Activated CD8-positive, alpha-beta memory T cell treated with anti-CD3 and anti-CD28 coated beads, Interleukin-2, amount 50 U/mL, for 1 hour (primary cell): ENCODE results near the gene ABLIM2.

Source experiments
- DNase-seq: peaks from one replicate; pipeline ENCODE4 v3.0.0-alpha.2; 2020; ENCODE audit errors: extremely low read depth

The ABLIM2 gene

GRCh38 chr4:8192748-8193738 is 34.4 kb upstream of the ABLIM2 start:
- DNase-seq = no peak

GRCh38 chr4:8191136-8191747 is 32.6 kb upstream of the ABLIM2 start:
- no peak for DNase-seq

- DNase-seq = no peak
Measured at GRCh38 chr4:8189551-8190466, 31.2 kb upstream of the ABLIM2 start.

- DNase-seq = no peak
Measured at GRCh38 chr4:8188743-8189550, 30.3 kb upstream of the ABLIM2 start.

GRCh38 chr4:8188085-8188484 is 29.5 kb upstream of the ABLIM2 start:
- no peak for DNase-seq

GRCh38 chr4:8185930-8186329 is 27.3 kb upstream of the ABLIM2 start:
- DNase-seq = no peak

GRCh38 chr4:8185295-8185694 is 26.7 kb upstream of the ABLIM2 start:
- DNase-seq = no peak

- DNase-seq = no peak
Measured at GRCh38 chr4:8184061-8184460, 25.4 kb upstream of the ABLIM2 start.

GRCh38 chr4:8182858-8183725 is 24.5 kb upstream of the ABLIM2 start:
- no peak for DNase-seq

GRCh38 chr4:8182294-8182693 is 23.7 kb upstream of the ABLIM2 start:
- DNase-seq = no peak

GRCh38 chr4:8181844-8182243 is 23.2 kb upstream of the ABLIM2 start:
- no peak for DNase-seq

GRCh38 chr4:8181119-8181518 is 22.5 kb upstream of the ABLIM2 start:
- DNase-seq = no peak

- DNase-seq = no peak
Measured at GRCh38 chr4:8180310-8181093, 21.9 kb upstream of the ABLIM2 start.

GRCh38 chr4:8179771-8180170 is 21.2 kb upstream of the ABLIM2 start:
- no peak for DNase-seq

GRCh38 chr4:8179074-8179473 is 20.5 kb upstream of the ABLIM2 start:
- no peak for DNase-seq

GRCh38 chr4:8177956-8178355 is 19.3 kb upstream of the ABLIM2 start:
- DNase-seq = no peak

GRCh38 chr4:8177552-8177951 is 18.9 kb upstream of the ABLIM2 start:
- no peak for DNase-seq

GRCh38 chr4:8176547-8177399 is 18.2 kb upstream of the ABLIM2 start:
- no peak for DNase-seq
